ENCODE results near the gene ARHGAP27. TPM values are rescaled to one million over a fixed set of nuclear protein-coding genes. Genes with fewer than 3 reads are reported as not detected.
A peak's percentile ranks its signal among the peaks of the same experiment; 100 is the strongest.

ARHGAP27 gene
- total and polyA plus RNA-seq, 9 of the 15 experiments (the other 6 are each of a cell fraction or from before 2014, with no cell fraction given): 0.04 to 4.6 (median 2.1) TPM

DNA sequence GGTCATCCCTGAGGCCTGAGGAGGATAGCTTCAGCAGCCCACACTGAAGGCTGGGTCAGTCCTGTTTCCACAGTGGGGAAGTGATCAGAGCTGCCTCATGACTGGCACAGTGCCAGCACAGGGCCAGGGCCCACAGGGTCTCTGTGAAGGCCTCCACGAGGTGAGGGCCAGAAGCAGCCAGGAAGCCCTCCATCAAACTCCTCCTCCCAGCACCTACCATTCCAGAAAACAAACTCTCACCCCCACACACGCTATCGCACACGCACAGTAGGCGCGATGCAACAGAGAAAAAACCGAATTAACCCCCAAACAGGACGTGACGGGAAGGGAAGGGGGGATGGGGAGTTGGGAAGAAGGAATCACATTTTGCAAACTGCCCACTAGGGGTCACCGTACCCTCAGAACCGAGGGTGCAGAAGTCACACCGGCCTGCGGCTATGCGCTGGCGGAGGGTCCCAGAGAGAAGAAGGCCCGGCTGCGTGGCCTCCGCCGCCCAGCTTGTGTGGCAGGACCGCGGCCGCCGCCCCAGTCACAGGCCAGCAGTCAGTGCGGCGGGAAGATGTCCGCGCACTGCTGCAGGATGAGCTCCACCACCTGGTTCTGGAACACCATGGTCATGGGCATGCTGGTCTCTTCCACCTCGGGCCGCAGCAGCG is 37.6 kb downstream of the ARHGAP27 start (continued):
- TF ChIP-seq, protein P1, sequence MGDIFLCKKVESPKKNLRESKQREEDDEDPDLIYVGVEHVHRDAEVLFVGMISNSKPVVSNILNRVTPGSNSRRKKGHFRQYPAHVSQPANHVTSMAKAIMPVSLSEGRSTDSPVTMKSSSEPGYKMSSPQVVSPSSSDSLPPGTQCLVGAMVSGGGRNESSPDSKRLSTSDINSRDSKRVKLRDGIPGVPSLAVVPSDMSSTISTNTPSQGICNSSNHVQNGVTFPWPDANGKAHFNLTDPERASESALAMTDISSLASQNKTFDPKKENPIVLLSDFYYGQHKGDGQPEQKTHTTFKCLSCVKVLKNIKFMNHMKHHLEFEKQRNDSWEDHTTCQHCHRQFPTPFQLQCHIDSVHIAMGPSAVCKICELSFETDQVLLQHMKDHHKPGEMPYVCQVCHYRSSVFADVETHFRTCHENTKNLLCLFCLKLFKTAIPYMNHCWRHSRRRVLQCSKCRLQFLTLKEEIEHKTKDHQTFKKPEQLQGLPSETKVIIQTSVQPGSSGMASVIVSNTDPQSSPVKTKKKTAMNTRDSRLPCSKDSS (IDR thresholded peaks at IDR 0.05; ENCODE audit: low read depth, partially characterized antibody): no peak
- peak in 1 of 2 experiments; percentile 28; a peak in 1 of 4 replicates for TF ChIP-seq TEAD1 (CRISPR knock-in tag; IDR thresholded peaks at IDR 0.05)
- 0 out of 2 replicates have a peak, but pooled peaks have one; percentile 27 for TF ChIP-seq SMAD4 (CRISPR knock-in tag; conservative IDR thresholded peaks at IDR 0.05)
- TF ChIP-seq ZNF224 (CRISPR knock-in tag; IDR thresholded peaks at IDR 0.05): no peak
- peak; percentile 54 for TF ChIP-seq PCBP1 (IDR thresholded peaks at IDR 0.05; ENCODE audit: low read depth, low read length, poor library complexity, severe bottlenecking)
- no peak for TF ChIP-seq HBP1 (CRISPR knock-in tag; IDR thresholded peaks at IDR 0.05)
- TF ChIP-seq RBM34 (IDR thresholded peaks at IDR 0.05; ENCODE audit: borderline replicate concordance, insufficient read depth, low read length): no peak
- TF ChIP-seq SIX5 (IDR thresholded peaks at IDR 0.05; ENCODE audit: borderline replicate concordance in 1 of 2, insufficient read depth in 1 of 2, low read depth in 1 of 2, low read length in 2 of 2): no peak
- no peak for TF ChIP-seq ZNF274 (IDR thresholded peaks at IDR 0.05; ENCODE audit: borderline replicate concordance, low read depth, low read length)
- TF ChIP-seq SIN3B (IDR thresholded peaks at IDR 0.05; ENCODE audit: low read depth): no peak
- peak; percentile 52; the same call in 1 of the 2 replicates for TF ChIP-seq L3MBTL2 (IDR thresholded peaks at IDR 0.05)
- no peak for TF ChIP-seq POLR3A (IDR thresholded peaks at IDR 0.05; ENCODE audit: borderline replicate concordance, extremely low read depth, insufficient read depth, insufficient read length)
- TF ChIP-seq ZZZ3 (IDR thresholded peaks at IDR 0.05): no peak
- no peak for TF ChIP-seq SRSF9 (IDR thresholded peaks at IDR 0.05; ENCODE audit: borderline replicate concordance, low read depth, low read length)
- TF ChIP-seq ARID3A (IDR thresholded peaks at IDR 0.05; ENCODE audit: borderline replicate concordance, low read depth, low read length): 0 out of 2 replicates have a peak, but pooled peaks have one; percentile 40
- TF ChIP-seq KHSRP (IDR thresholded peaks at IDR 0.05): no peak
- TF ChIP-seq NCOA2 (IDR thresholded peaks at IDR 0.05; ENCODE audit: partially characterized antibody in 2 of 2): no peak
- TF ChIP-seq TAF15 (IDR thresholded peaks at IDR 0.05; ENCODE audit: low read depth, low read length): no peak
- peak; percentile 26 for TF ChIP-seq E2F8 (IDR thresholded peaks at IDR 0.05; ENCODE audit: low read depth, partially characterized antibody)
